Mesenchymal stem cell (in vitro differentiated cells and primary cell): ENCODE data around the gene PRPS2.

Experiments
- DNase-seq: peaks from one replicate; pipeline ENCODE4 v3.0.0-alpha.2; 2013
- H2AFZ ChIP-seq: one replicate; pipeline ENCODE4 v1.6.1; 2013; ENCODE audit warnings: low read depth, mild to moderate bottlenecking, control low read depth, inconsistent platforms, low read length, moderate library complexity
- H2AK5ac ChIP-seq: 2 replicates; pipeline ENCODE4 v1.6.1; 2013; ENCODE audit warnings: low read length, moderate library complexity, mild to moderate bottlenecking, inconsistent platforms; ENCODE audit not compliant: severe bottlenecking
- H2BK120ac ChIP-seq: one replicate; pipeline ENCODE4 v1.6.1; 2013; ENCODE audit warnings: low read depth, mild to moderate bottlenecking, inconsistent platforms, low read length, moderate library complexity
- H2BK12ac ChIP-seq, 2 experiments: one replicate each; pipeline ENCODE4 v1.6.1; 2013; ENCODE audit warnings: inconsistent platforms in 2 of 2, low read length in 2 of 2, mild to moderate bottlenecking in 2 of 2, moderate library complexity in 2 of 2, control low read depth in 1 of 2
- H2BK15ac ChIP-seq: one replicate; pipeline ENCODE4 v1.6.1; 2013; ENCODE audit warnings: mild to moderate bottlenecking, low read depth, inconsistent platforms; ENCODE audit not compliant: poor library complexity, severe bottlenecking
- H2BK5ac ChIP-seq: 2 replicates; pipeline ENCODE4 v1.6.1; 2013; ENCODE audit warnings: low read depth, mild to moderate bottlenecking, low read length, control low read depth, inconsistent platforms; ENCODE audit not compliant: poor library complexity, severe bottlenecking
- H3K14ac ChIP-seq, 2 experiments: one replicate each; pipeline ENCODE4 v1.6.1; 2013; ENCODE audit warnings: inconsistent platforms in 2 of 2, low read length in 2 of 2, control low read depth in 1 of 2, mild to moderate bottlenecking in 1 of 2, moderate library complexity in 1 of 2
- H3K18ac ChIP-seq, 2 experiments: one replicate each; pipeline ENCODE4 v1.6.1; 2013; ENCODE audit warnings: inconsistent platforms in 2 of 2, low read length in 2 of 2, control low read depth in 1 of 2, low read depth in 1 of 2, mild to moderate bottlenecking in 1 of 2
- H3K23ac ChIP-seq, 2 experiments: one replicate each; pipeline ENCODE4 v1.6.1; 2013; ENCODE audit warnings: inconsistent platforms in 2 of 2, low read length in 2 of 2, mild to moderate bottlenecking in 2 of 2, moderate library complexity in 2 of 2, control low read depth in 1 of 2
- H3K27ac ChIP-seq: 2 replicates; pipeline ENCODE4 v1.5.1; 2013; ENCODE audit warnings: mild to moderate bottlenecking, moderate library complexity, low read length, control low read depth, inconsistent platforms; ENCODE audit not compliant: poor library complexity, severe bottlenecking
- H3K27me3 ChIP-seq, 2 experiments: 2 replicates each; pipeline versions ENCODE4 v1.6.1 to v1.7.0; 2013; ENCODE audit warnings: low read length in 2 of 2, mild to moderate bottlenecking in 2 of 2, moderate library complexity in 2 of 2, control low read depth in 1 of 2, inconsistent platforms in 1 of 2; ENCODE audit not compliant: control insufficient read depth in 1 of 2, insufficient read depth in 1 of 2
- H3K36me3 ChIP-seq, 2 experiments: 2 replicates each; pipeline versions ENCODE4 v1.6.1 to v1.7.0; 2013; ENCODE audit warnings: low read length in 2 of 2, control low read depth in 1 of 2, inconsistent platforms in 1 of 2, low read depth in 1 of 2, mild to moderate bottlenecking in 1 of 2; ENCODE audit not compliant: insufficient read depth in 2 of 2, control insufficient read depth in 1 of 2
- H3K4ac ChIP-seq, 2 experiments: one replicate each; pipeline ENCODE4 v1.6.1; 2013; ENCODE audit warnings: inconsistent platforms in 2 of 2, low read length in 2 of 2, mild to moderate bottlenecking in 2 of 2, moderate library complexity in 2 of 2, control low read depth in 1 of 2, low read depth in 1 of 2
- H3K4me1 ChIP-seq: 2 replicates; pipeline ENCODE4 v1.6.1; 2013; ENCODE audit warnings: low read depth, low read length, control low read depth; ENCODE audit not compliant: control insufficient read depth, insufficient read depth
- H3K4me2 ChIP-seq: 2 replicates; pipeline ENCODE4 v1.6.1; 2013; ENCODE audit warnings: low read length, mild to moderate bottlenecking, inconsistent platforms; ENCODE audit not compliant: poor library complexity, severe bottlenecking
- H3K4me3 ChIP-seq, 2 experiments: 2 replicates each; pipeline versions ENCODE4 v1.5.1 to v1.7.0; 2013; ENCODE audit warnings: low read length in 2 of 2, mild to moderate bottlenecking in 2 of 2, control low read depth in 1 of 2, low read depth in 1 of 2; ENCODE audit not compliant: insufficient read depth in 1 of 2
- H3K79me1 ChIP-seq: replicated peaks from 2 replicates; pipeline ENCODE4 v1.6.1; 2013; ENCODE audit warnings: mild to moderate bottlenecking, control low read depth, low read length, inconsistent platforms; ENCODE audit not compliant: poor library complexity, severe bottlenecking
- H3K9ac ChIP-seq: 2 replicates; pipeline ENCODE4 v1.7.0; 2013; ENCODE audit warnings: mild to moderate bottlenecking, low read length, moderate library complexity
- H3K9me3 ChIP-seq: 2 replicates; pipeline ENCODE4 v1.7.0; 2013; ENCODE audit warnings: mild to moderate bottlenecking, low read length; ENCODE audit not compliant: control insufficient read depth
- H4K8ac ChIP-seq: one replicate; pipeline ENCODE4 v1.6.1; 2013; ENCODE audit warnings: inconsistent platforms, mild to moderate bottlenecking, low read length, moderate library complexity
- H4K91ac ChIP-seq: one replicate; pipeline ENCODE4 v1.6.1; 2013; ENCODE audit warnings: mild to moderate bottlenecking, low read length, inconsistent platforms
- WGBS: methylation state at CpG from one replicate; pipeline ENCODE4 v1.1.7; 2013; ENCODE audit warnings: mixed read lengths; 5-methylcytosine and 5-hydroxymethylcytosine counted together

PRPS2 gene

GRCh38 chrX:12794654-12795053 lies 3.4 kb downstream of the PRPS2 start:
- Histone ChIP-seq H3K4ac (no peak overlapping the region), H2BK120ac (no peak overlapping the region), H4K91ac (no peak overlapping the region), H2BK15ac (no peak overlapping the region), H2BK5ac (no peak overlapping the region), H3K4me3 (no peak overlapping the region), H2BK12ac (no peak overlapping the region), H3K9ac (no peak overlapping the region), H3K4me1 (peaks cover 2% of the 10 kb centered on the region), H2AFZ (no peak overlapping the region), H4K8ac (no peak overlapping the region), H2AK5ac (no peak overlapping the region), H3K27ac (no peak overlapping the region), H3K9me3 (peaks cover 10% of the 10 kb centered on the region), H3K4me2 (no peak overlapping the region), H3K36me3 (peaks cover 0 to 9% of the 10 kb centered on the region in 2 experiments), H3K79me1 (peaks cover 7% of the 10 kb centered on the region), H3K14ac (no peak overlapping the region), H3K27me3 (peaks cover 0 to 3% of the 10 kb centered on the region in 2 experiments), H3K18ac (no peak overlapping the region), H3K23ac (no peak overlapping the region)
- WGBS: 95% methylated on average over 4 of the region's 6 CpGs
- no peak for DNase-seq

GRCh38 chrX:12798601-12799000 lies 7.4 kb downstream of the PRPS2 start:
- Histone ChIP-seq H2AFZ (no peak overlapping the region), H2AK5ac (no peak overlapping the region), H3K4ac (no peak overlapping the region), H2BK12ac (no peak overlapping the region), H4K91ac (no peak overlapping the region), H3K27me3 (no peaks in the 10 kb centered on the region), H2BK120ac (no peak overlapping the region), H3K9me3 (peaks cover 10% of the 10 kb centered on the region), H2BK15ac (no peak overlapping the region), H3K36me3 (peaks cover 4 to 12% of the 10 kb centered on the region in 2 experiments), H3K27ac (no peak overlapping the region), H3K79me1 (peaks cover 7% of the 10 kb centered on the region), H3K14ac (no peak overlapping the region), H3K9ac (no peak overlapping the region), H3K4me1 (no peaks in the 10 kb centered on the region), H2BK5ac (no peak overlapping the region), H3K23ac (no peak overlapping the region), H3K4me2 (no peak overlapping the region), H3K18ac (no peak overlapping the region), H3K4me3 (no peak overlapping the region), H4K8ac (no peak overlapping the region)
- DNase-seq: peak; percentile 79
- 27% methylated on average over 3 of the region's 3 CpGs for WGBS

GRCh38 chrX:12799118-12799517 lies 7.9 kb downstream of the PRPS2 start:
- no peak overlapping the region for H3K4ac ChIP-seq
- no peak overlapping the region for H2BK12ac ChIP-seq
- no peak overlapping the region for H4K91ac ChIP-seq
- H3K9ac ChIP-seq: no peak overlapping the region
- no peak overlapping the region for H2BK15ac ChIP-seq
- DNase-seq: no peak
- no peaks in the 10 kb centered on the region for H3K4me1 ChIP-seq
- H3K79me1 ChIP-seq: peaks cover 7% of the 10 kb centered on the region
- peaks cover 4 to 12% of the 10 kb centered on the region in 2 experiments for H3K36me3 ChIP-seq
- H3K4me2 ChIP-seq: no peak overlapping the region
- 98% methylated on average over 13 of the region's 13 CpGs for WGBS
- no peak overlapping the region for H2BK5ac ChIP-seq
- H3K4me3 ChIP-seq: no peak overlapping the region
- H3K23ac ChIP-seq: no peak overlapping the region
- H3K18ac ChIP-seq: no peak overlapping the region
- no peak overlapping the region for H3K27ac ChIP-seq
- no peaks in the 10 kb centered on the region for H3K27me3 ChIP-seq
- no peak overlapping the region for H2AK5ac ChIP-seq
- H3K9me3 ChIP-seq: peaks cover 7% of the 10 kb centered on the region
- H2BK120ac ChIP-seq: no peak overlapping the region
- H3K14ac ChIP-seq: no peak overlapping the region
- H2AFZ ChIP-seq: no peak overlapping the region
- no peak overlapping the region for H4K8ac ChIP-seq

GRCh38 chrX:12802741-12803140 lies 11.5 kb downstream of the PRPS2 start:
- no peaks in the 10 kb centered on the region for H3K9me3 ChIP-seq
- H3K23ac ChIP-seq: no peak overlapping the region
- H2BK120ac ChIP-seq: no peak overlapping the region
- no peak overlapping the region for H2BK15ac ChIP-seq
- H3K79me1 ChIP-seq: peaks cover 2% of the 10 kb centered on the region
- DNase-seq: no peak
- no peak overlapping the region for H2AFZ ChIP-seq
- H3K27me3 ChIP-seq: no peaks in the 10 kb centered on the region
- no peak overlapping the region for H3K4ac ChIP-seq
- H3K18ac ChIP-seq: no peak overlapping the region
- no peak overlapping the region for H3K9ac ChIP-seq
- WGBS: 100% methylated on average over 2 of the region's 5 CpGs
- H4K91ac ChIP-seq: no peak overlapping the region
- H2BK5ac ChIP-seq: no peak overlapping the region
- no peak overlapping the region for H3K4me2 ChIP-seq
- no peak overlapping the region for H2BK12ac ChIP-seq
- H2AK5ac ChIP-seq: no peak overlapping the region
- H3K4me3 ChIP-seq: no peak overlapping the region
- H3K27ac ChIP-seq: no peak overlapping the region
- H4K8ac ChIP-seq: no peak overlapping the region
- H3K4me1 ChIP-seq: no peaks in the 10 kb centered on the region
- peaks cover 4 to 12% of the 10 kb centered on the region in 2 experiments for H3K36me3 ChIP-seq
- H3K14ac ChIP-seq: no peak overlapping the region
